ENCODE measurements around the gene MLN.

Gene MLN, protein sequence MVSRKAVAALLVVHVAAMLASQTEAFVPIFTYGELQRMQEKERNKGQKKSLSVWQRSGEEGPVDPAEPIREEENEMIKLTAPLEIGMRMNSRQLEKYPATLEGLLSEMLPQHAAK

GRCh38 chr6:33803571-33804053 lies at the start of gene MLN:
MLN (minus strand) TSS chr6:33804003; CDS start chr6:33801163, 2,840 bp downstream.
- no peak for DNase-seq (ENCODE audit: low spot score)

GRCh38 chr6:33853026-33853425 lies 49.2 kb upstream of the MLN start:
- no peak for DNase-seq (ENCODE audit: low spot score)

DNA sequence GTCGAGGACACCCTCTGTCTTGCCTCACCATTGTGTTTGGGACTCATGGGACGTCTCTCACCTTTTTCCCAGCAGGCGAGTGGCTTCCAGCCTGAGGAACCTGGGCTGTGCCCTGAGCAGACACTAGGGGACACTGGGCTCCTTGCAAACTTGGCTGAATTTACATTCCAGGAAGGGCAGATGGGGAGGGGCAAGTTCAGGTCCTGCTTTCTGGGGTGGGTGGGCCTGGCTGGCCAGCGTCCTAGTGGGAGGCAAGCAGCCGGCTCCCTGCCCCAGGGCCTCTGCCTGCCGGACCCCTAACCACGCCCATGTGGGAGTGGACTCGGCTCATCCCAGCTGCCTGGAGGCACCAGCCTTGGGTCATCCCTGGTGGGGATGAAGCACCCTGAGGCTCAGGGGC lies 48.2 kb upstream of the MLN start:
- DNase-seq (ENCODE audit: low spot score) = no peak

DNA sequence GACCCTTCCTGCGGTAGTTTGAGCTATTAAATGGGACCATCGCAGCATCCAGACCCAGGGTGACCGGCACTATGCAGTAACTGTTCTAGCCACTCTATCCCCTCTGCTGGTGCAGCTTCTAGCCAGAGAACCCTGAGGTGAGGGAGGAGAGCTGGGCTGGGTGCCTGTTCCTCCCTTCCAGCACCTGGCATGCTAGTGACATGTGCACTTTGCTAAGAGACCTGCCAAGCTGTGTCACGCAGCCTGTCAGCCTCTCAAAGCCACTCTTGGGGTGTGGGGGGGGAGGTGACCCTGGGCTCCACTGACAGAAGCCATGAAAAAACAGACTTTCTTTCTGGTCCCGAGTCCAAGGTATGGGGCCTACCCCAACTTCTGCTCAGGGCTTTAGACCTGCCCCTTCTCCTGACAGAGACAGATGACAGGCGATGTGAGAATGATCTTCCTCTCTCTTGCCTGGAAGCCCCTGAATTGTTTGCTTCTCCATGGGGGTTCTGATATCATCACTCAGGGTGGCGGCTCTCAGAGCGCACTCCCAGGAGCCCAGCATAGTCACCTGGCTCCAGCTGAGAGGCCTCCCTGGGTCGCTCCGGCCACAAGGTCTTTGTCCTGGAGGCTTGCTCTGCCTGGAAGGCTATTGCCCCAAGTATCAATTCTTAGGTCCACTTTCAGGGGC lies 47.2 kb upstream of the MLN start:
- DNase-seq (ENCODE audit: low spot score) = no peak

GRCh38 chr6:33850296-33850695 lies 46.5 kb upstream of the MLN start:
- DNase-seq (ENCODE audit: low spot score) = no peak

DNA sequence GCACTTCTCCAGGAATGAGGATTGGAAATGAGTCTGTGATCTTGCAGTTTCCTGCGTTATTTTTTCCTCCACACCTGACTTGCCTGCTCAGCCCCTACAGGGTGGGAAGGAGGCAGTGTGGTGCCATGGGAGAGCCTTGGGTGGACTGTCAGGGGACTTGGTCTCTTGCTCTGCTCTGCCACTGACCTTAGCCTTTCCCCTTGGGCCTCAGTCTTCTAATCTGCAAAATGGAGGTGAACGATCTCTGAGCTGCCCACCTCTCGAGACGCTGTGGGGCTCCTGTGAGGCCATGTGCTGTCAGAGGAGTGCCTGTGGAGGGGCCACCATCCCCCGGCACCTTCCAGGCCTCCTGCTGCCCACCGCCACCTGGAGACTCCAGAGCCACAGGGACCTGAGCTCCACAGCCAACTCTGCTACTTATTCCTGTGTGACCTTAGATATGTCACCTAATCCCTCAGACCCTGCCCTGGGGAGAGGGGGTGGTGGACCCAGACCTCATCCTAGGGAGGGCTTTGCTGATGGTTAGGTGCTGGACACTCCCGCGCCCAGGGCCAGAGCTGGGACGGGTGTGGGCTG lies 45.8 kb upstream of the MLN start:
- DNase-seq (ENCODE audit: low spot score) = no peak

- DNase-seq (ENCODE audit: low spot score) = no peak
Observed at GRCh38 chr6:33848484-33848883, 44.7 kb upstream of the MLN start.

DNA sequence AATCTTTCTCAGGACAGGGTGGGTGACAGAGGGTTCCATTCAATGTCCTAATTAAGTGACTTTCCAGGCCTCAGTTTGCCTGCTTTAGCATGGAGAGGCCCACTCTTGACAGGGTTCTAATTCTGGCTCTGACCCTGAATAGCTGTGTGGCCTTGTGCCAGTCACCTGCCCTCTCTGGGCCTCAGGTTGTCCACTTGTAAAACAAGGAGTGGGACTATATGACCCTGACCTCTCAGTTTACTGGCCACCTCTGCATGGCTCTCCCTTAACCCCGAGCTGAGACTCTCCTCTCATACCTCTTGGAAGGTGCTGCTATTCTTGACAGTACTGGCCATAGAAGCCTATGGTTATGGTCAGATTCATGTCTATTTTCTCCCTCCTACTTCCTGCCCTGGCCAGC lies 44.1 kb upstream of the MLN start:
- no peak for DNase-seq (ENCODE audit: low spot score)

DNA sequence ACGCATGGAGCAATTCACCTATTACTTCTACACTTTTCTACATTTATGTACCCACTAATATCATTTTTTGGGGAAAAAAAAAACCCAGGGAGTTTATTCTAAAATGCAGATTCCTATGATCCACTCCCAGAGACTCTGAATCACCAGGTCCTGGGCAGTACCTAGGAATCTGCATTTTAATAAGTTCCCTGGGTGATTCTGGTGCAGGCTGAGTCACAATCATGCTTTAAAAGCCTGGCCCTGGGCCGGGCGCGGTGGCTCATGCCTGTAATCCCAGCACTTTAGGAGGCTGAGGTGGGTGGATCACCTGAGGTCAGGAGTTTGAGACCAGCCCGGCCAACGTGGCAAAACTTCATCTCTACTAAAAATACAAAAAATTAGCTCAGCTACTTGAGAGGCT lies 43.3 kb upstream of the MLN start:
- no peak for DNase-seq (ENCODE audit: low spot score)

GRCh38 chr6:33846226-33846625 lies 42.4 kb upstream of the MLN start:
- DNase-seq (ENCODE audit: low spot score) = no peak

GRCh38 chr6:33845031-33845745 lies 41.4 kb upstream of the MLN start:
- no peak for DNase-seq (ENCODE audit: low spot score)

DNA sequence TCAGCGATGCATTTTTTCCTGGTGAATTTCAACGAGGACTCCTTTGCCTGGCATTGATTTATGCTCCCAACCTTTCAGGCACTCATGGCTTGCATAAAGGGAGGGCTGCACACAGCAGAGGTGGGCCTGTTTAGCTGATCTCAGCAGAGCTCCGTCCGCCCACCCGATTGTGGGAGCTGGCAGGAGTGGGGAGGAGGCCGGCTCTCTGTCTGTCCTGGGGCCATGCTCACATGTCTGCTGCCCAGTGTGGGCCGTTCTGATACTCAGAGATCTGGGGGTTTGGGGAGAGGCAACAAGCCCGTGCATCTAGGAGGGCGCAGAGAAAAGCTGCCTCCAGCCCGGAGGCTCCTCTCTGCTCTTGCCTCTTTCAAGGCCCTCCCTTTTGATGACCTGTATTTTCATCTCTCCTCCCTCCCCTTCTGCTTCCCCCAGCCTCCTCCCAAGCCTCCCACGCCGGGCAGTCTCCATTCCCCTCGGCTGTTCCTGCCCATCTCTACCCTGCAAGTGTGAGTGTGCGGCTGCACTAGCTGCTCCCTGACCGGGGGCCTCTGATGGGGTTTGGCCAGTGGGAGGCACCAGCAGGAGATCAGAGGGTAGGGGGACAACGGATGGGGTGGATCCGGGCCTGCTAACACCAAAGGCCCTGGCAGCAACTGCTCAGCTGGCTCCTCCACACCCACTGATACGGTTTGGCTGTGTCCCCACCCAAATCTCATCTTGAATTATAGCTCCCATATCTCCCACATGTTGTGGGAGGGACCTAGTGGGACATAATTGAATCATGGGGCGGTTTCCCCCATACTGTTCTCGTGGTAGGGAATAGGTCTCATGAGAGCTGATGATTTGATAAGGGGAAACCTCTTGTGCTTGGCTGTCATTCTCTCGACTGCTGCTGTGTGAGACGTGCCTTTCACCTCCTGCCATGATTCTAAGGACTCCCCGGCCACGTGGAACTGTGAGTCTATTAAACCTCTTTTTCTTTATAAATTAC lies 39.6 kb upstream of the MLN start:
- no peak for DNase-seq (ENCODE audit: low spot score)

DNA sequence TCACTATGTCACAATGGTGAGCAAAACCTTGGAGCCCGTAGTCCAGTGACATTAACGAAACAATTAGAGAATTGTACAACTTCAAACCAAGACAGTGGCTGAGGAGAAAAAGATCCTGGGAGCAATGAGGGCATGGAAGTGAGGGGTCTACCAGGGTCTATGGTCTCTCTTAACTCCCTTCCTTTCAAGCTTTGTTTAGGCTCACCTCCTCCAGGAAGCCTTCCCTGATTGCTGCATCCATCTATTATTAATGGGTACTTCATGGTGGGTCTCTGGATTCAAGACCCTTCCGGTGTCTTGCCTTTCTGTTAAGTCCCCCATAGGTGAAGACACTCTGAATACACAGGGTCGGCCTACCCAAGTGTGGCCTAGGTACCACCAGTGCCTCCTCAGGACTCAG lies 38.1 kb upstream of the MLN start:
- no peak for DNase-seq (ENCODE audit: low spot score)

- no peak for DNase-seq (ENCODE audit: low spot score)
Observed at GRCh38 chr6:33841070-33841469, 37.3 kb upstream of the MLN start.

GRCh38 chr6:33840048-33840926 lies 36.5 kb upstream of the MLN start:
- DNase-seq (ENCODE audit: low spot score) = peak; percentile 33

GRCh38 chr6:33839399-33840047 lies 35.7 kb upstream of the MLN start:
- no peak for DNase-seq (ENCODE audit: low spot score)

- no peak for DNase-seq (ENCODE audit: low spot score)
Observed at GRCh38 chr6:33838983-33839382, 35.2 kb upstream of the MLN start.

DNA sequence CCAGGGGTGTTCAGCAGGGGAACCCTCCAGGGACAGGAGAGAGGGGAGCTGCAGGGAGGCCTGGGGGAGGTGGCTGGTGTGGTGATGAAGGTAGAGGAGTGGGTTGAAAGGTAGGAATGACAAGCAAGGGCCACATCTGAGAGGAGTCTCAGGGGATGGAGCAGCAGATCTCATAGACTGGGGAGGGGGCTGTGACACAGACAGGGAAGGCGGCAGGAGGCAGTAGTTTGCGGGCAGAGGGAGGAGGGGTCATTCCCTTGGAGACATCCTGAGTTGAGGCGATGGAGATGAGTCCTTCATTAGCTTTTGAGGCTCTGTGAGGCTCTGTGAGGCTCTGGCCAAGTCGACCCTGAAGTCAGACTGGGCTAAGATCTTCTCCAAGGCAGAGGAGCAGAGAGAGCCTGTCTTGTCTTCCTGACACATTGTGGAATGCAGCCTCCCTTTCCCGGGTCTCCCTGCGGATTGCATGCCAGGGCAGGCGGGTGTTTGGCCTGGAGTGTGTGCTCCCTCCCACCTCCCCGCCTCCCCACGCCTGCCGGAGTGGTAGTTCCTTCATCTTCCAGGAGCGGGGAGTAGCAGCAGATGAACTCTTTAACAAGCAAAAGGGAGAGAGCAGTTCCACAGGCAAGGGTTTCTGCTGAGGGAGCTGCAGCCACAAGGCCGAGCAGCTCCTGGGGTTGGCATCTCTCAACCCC lies 34.3 kb upstream of the MLN start:
- DNase-seq (ENCODE audit: low spot score) = no peak

DNA sequence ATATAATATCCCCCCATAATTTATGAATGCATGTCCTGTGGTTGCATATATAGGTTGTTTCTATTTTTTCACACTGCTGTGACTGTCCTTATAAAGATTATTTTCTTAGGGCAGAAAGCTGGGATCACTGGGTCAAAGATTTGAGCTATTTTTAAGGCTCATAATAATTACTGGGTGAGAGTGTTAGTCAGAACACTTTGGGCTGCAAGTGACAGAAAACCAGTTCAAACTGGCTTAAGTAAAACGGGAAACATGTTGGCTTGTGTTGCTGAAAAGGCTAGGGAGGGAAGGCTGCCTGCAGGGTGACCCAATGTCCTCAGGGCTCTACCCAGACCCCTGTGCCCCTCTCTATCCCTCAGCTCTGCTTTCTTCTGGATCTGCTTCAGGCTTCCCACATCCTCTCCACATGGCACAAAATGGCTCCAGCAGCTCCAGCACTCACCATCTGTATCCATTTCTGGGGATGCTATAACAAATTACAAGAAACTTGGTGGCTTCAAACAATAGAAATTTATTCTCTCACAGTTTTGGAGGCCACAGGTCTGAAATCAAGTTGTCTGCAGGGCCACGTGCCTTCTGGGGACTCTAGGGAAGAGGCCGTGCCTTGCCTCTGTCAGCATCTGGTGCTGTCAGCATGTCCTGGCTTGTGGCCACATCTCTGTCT lies 33.1 kb upstream of the MLN start:
- no peak for DNase-seq (ENCODE audit: low spot score)
